HuH-7 (cell line): Measurements from ENCODE around the gene TRPM3.

Source experiments
- DNase-seq: peaks from one replicate; pipeline ENCODE4 v3.0.0; 2011; ENCODE audit warnings: low spot score

Gene TRPM3

GRCh38 chr9:70883963-70884793 lies 237.2 kb downstream of the TRPM3 start:
- no peak for DNase-seq

GRCh38 chr9:70883056-70883455 lies 238.4 kb downstream of the TRPM3 start:
- DNase-seq = no peak

GRCh38 chr9:70881333-70881732 lies 240.1 kb downstream of the TRPM3 start:
- DNase-seq = no peak

GRCh38 chr9:70880535-70880934 lies 240.9 kb downstream of the TRPM3 start:
- DNase-seq = no peak

- DNase-seq = no peak
Measured at GRCh38 chr9:70878576-70878975, 242.8 kb downstream of the TRPM3 start.

- no peak for DNase-seq
Measured at GRCh38 chr9:70874451-70874850, 247.0 kb downstream of the TRPM3 start.

DNA sequence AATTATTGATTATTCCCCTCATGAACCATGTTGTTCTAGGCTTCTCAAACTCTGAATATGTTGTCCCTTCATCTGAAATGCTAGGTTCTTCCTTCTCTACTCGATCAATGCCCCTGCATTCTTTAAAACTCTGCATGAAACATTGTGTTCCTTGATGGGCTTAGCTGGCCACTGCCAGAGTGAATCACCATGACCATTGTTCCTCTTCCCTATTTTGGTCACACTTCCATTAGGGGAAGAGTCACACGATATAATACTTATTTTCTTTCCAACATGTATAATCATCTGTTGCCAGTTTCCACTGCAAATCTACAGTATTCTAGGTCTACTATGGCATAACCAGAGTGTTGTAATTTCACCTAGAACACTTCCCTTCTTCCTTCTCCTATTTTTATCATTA lies 247.9 kb downstream of the TRPM3 start:
- no peak for DNase-seq

DNA sequence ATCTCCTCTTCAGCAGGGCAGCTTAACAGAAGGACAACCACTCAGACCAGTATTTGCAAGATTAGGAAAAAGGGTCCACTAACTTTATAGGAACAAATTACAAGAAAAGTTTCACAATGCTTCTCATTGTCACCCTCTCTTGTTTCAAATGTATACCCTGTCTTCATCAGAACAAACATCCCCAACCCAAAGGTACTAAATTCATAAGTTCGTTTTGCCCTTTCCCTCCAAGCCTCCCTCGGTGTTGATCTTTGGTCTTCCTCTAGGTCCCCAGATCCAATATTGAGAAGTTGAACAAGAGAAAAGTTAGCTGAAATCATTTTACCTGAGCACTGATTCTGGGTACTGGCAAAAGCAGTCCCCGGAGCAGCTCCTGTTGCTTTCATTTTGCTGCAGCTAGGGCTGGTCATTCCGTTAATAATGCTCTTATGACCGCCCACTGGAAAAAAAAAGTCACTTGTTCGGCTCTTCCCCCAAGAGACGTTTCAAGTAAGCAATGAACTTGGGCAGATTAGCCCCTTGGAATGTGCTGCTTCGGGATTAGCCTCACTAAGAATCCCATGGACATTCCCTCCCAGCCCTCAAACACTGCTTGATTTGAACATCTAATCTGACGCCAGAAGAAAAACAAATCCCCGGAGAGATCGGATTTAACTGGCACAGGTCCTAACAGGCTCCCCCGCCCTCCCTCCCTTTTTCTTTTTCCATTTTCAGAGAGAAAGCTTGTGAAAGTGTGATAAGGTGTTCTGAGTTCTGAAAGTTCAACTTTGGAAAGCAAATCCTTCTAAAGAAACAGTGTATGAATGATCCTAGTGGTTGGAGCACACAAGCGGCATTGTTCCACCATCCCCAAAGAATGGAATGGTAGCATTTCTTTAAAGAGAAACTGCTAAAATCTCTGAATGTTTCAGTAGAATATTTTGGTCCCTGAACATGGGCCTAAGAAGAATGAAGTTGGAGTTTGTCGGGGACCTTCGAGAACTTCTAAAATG lies 252.5 kb downstream of the TRPM3 start:
- DNase-seq = no peak

- no peak for DNase-seq
Measured at GRCh38 chr9:70868041-70868440, 253.4 kb downstream of the TRPM3 start.

- no peak for DNase-seq
Measured at GRCh38 chr9:70865471-70865870, 255.9 kb downstream of the TRPM3 start.

GRCh38 chr9:70861797-70862196 lies 259.6 kb downstream of the TRPM3 start:
- DNase-seq = no peak

DNA sequence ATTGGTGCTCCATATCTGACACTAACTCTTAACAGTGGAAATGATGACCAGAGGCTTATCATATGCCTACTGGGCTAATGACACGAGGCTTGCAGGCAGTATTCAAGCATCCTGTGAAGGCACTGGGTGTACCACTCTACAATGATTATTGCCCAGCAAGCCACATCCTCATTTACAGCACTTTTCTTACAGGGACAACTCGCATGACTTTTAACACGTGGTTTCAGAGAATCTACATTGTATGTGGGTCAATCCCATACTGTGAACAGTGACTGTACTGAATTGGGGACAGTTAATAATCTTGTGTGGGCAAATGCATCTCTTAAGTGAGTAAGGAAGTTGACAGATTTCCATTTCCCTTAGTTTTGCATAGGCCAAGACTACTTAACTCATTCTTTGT lies 260.0 kb downstream of the TRPM3 start:
- DNase-seq = no peak

DNA sequence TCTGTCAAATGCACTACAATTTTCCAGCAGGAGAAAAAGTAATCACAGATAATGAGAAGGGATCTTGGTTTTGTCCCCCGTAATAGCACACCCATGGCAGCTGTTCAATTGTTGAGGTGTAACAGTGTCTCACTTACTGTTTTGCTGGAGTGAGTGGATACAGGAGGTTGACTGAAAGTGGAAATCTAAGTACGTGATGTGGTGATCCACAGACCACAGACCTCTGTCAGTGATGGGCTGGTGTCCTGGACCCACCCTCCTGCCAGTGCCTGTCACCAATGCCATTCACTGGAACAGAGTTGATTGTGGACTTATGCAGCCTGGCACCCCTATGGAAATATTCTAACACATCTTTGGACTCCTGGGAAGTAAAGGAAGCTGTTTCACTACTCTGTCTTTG lies 261.7 kb downstream of the TRPM3 start:
- no peak for DNase-seq

- DNase-seq = no peak
Measured at GRCh38 chr9:70856411-70856810, 265.0 kb downstream of the TRPM3 start.

GRCh38 chr9:70852711-70853240 lies 268.6 kb downstream of the TRPM3 start:
- no peak for DNase-seq

DNA sequence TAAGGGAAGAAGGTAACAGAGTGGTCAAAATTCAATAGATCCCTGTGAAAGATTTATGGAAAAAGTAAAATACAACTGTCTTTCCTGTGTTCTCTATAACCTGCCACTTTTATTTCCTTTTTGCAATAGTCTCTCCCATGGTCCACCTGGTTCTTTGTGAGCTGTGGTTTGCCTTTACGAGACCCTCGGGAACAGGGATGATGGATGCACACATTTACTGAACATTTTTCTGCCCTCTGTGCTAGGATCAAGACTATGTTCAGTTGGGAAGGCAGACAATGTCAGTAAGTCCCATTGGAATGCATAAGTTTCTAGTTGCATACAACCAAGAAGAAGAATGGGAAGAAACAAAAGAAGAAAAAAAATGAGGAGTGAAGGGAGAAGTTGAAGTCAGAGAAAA lies 281.2 kb downstream of the TRPM3 start:
- no peak for DNase-seq

- no peak for DNase-seq
Measured at GRCh38 chr9:70835323-70835722, 286.1 kb downstream of the TRPM3 start.

DNA sequence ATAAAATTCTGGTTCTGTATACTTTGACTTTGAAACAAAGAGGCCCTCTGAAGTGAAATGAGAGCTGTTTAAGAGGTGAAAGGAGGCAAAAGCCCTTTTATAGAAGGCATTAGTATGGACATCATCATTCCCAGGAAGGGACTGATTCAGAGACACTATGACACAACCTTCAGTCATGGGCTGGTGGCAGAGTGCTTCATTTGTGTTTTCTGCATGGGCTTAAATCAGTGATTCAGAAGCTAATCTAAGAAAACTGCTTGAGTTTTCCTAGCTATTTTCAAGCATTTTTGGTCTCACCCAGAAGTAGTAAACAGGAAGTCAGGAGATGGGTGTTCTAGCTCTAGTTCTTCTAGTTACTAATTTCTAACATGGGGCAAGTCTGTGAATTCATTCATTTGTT lies 288.9 kb downstream of the TRPM3 start:
- DNase-seq = no peak

DNA sequence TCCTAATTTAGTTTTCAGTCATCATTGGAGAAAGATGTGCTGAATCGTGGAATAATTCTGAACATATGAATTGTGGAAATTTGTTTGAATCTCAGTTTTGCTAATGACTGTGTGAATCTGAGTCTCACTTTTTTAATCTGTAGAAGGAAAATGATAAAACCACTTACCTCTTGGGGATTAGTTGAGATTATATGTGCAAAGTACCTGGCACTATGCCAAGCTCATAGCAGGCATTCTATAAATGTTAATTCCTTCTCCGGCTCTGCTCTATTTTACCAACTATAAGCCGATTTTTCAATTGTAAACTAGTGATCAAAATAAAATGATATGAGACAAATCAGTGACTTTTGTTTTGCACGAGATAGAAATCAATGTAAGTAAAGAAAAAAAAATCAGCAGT lies 290.8 kb downstream of the TRPM3 start:
- DNase-seq = no peak

GRCh38 chr9:70829591-70830265 lies 291.7 kb downstream of the TRPM3 start:
- DNase-seq = no peak

DNA sequence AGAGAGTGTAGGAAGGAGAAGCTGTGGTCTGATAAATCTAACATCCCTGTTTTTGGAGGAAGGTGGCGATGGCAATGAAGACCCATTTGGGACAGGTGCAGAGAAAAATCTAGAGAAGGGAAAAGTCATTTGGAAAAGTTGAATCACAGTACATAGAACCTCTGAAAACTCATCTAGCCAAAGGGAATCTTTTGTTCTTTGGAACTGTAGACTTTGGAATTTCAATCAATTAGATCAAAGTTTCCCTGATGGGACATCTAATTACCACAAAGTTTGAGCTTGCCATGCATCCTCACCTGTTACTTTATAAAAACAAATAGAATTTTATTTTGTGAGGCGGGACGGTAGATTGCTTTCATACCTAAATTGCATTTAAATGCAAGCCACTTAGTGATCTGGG lies 294.9 kb downstream of the TRPM3 start:
- DNase-seq = no peak

GRCh38 chr9:70823284-70823683 lies 298.1 kb downstream of the TRPM3 start:
- DNase-seq = no peak
